Kidney (tissue), 14 donors: ENCODE results near the gene POLR2I. TPM values are rescaled to one million over a fixed set of nuclear protein-coding genes. Genes with fewer than 3 reads are reported as not detected.

ENCODE experiments used
- DNase-seq, 5 donors: peaks; one replicate each; pipeline ENCODE4 v3.0.0-alpha.2; 2013 to 2020
- FAIRE-seq: peaks from 2 replicates; lab custom pipeline; 2012; peaks lifted over from hg19 to GRCh38; lab: Jason Lieb, UNC
- H3K27ac ChIP-seq, 2 donors: one replicate each; pipeline ENCODE4 v1.7.0; 2013; ENCODE audit warnings: low read depth in 2 of 2, low read length in 2 of 2, inconsistent platforms in 1 of 2
- H3K27me3 ChIP-seq: one replicate; pipeline ENCODE4 v1.7.1; 2013; ENCODE audit warnings: low read length, inconsistent platforms; ENCODE audit not compliant: control insufficient read depth, insufficient read depth
- H3K36me3 ChIP-seq, 3 donors: one replicate each; pipeline versions ENCODE4 v1.7.0 to v1.7.1; 2013; ENCODE audit warnings: low read length in 3 of 3, control low read depth in 1 of 3, inconsistent platforms in 1 of 3; ENCODE audit not compliant: insufficient read depth in 3 of 3, control insufficient read depth in 2 of 3
- H3K4me1 ChIP-seq, 3 donors: one replicate each; pipeline versions ENCODE4 v1.7.0 to v1.7.1; 2013; ENCODE audit warnings: low read length in 3 of 3, inconsistent platforms in 1 of 3, low read depth in 1 of 3; ENCODE audit not compliant: control insufficient read depth in 2 of 3, insufficient read depth in 2 of 3
- H3K4me3 ChIP-seq, 3 donors: one replicate each; pipeline versions ENCODE4 v1.7.0 to v1.8.1; 2013; ENCODE audit warnings: low read length in 3 of 3, control low read depth in 1 of 3, inconsistent platforms in 1 of 3
- H3K9ac ChIP-seq, 3 donors: one replicate each; pipeline versions ENCODE4 v1.7.0 to v1.7.1; 2013; ENCODE audit warnings: low read length in 3 of 3, control low read depth in 1 of 3, inconsistent platforms in 1 of 3
- H3K9me3 ChIP-seq, 3 donors: one replicate each; pipeline versions ENCODE4 v1.7.0 to v1.7.1; 2013; ENCODE audit warnings: low read length in 3 of 3, control low read depth in 1 of 3, inconsistent platforms in 1 of 3; ENCODE audit not compliant: control insufficient read depth in 2 of 3, insufficient read depth in 1 of 3
- intact Hi-C: fragments of 100-400 bp; cut with DNase I; formaldehyde crosslinking; loops from one replicate; pipeline ENCODE4 v1.11.1; 2022
- polyA plus RNA-seq: library from polyadenylated mRNA; stranded (reverse); fragments of 350-450 nt; fragmentation: Illumina TruSeq; extraction: RNeasy Lipid Tissue Mini Kit (QIAGEN cat#74804); gene quantifications from one replicate; pipeline ENCODE4 v1.2.3, GENCODE V29; 2014; ENCODE audit warnings: low read depth, low replicate concordance; ENCODE audit not compliant: insufficient read depth
- total RNA-seq: library from RNA; stranded (reverse); fragmentation: NEBNext Ultra II Directional; extraction: Animal tissue kit (Norgen Biotek cat#: 25700); gene quantifications from one replicate; pipeline ENCODE4 v1.2.1, GENCODE V29; 2021
- TF ChIP-seq, protein P1 (sequence below): IDR thresholded peaks from 3 replicates; pipeline ENCODE4 v1.5.1; 2012; ENCODE audit warnings: mild to moderate bottlenecking, moderate library complexity, borderline replicate concordance; ENCODE audit not compliant: insufficient read depth; ENCODE audit errors: extremely low read depth
- donor health status: control.
- donor health status: control.
- donor health status: control.
- donor health status: control.
- donor health status: control.
- donor health status: DM: yes; HTN: yes; CAD: no.
- donor health status: Normal renal cell carcinoma (clear cell type).

The POLR2I gene
- total and polyA plus RNA-seq, 2 donors from 2014 or later, result 59.9 to 119 TPM

DNA sequence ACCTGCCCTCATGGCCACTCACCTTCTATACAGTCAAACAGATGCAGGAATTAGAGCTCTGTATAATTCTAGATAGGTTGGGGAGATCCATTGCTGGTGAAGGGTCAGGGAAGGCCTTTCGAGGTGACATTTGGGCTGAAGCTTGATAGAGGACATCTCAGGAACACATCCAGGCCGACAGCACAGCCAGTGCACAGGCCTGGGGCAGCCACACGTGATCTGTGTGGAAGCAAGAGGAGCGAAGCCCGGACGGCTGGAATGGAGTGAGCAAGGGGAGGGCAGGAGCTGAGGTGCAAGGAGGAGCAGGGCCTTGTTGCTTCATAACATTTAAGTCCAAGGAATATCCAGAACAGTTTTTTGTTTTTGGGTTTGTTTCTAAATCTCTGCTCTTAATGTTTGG lies 8.2 kb downstream of the POLR2I start:
- H3K27ac ChIP-seq, result no peak overlapping the region
- no peaks in the 10 kb centered on the region for H3K27me3 ChIP-seq
- H3K4me3 ChIP-seq, result no peak overlapping the region
- TF ChIP-seq, protein P1, sequence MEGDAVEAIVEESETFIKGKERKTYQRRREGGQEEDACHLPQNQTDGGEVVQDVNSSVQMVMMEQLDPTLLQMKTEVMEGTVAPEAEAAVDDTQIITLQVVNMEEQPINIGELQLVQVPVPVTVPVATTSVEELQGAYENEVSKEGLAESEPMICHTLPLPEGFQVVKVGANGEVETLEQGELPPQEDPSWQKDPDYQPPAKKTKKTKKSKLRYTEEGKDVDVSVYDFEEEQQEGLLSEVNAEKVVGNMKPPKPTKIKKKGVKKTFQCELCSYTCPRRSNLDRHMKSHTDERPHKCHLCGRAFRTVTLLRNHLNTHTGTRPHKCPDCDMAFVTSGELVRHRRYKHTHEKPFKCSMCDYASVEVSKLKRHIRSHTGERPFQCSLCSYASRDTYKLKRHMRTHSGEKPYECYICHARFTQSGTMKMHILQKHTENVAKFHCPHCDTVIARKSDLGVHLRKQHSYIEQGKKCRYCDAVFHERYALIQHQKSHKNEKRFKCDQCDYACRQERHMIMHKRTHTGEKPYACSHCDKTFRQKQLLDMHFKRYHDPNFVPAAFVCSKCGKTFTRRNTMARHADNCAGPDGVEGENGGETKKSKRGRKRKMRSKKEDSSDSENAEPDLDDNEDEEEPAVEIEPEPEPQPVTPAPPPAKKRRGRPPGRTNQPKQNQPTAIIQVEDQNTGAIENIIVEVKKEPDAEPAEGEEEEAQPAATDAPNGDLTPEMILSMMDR, result no peak
- H3K36me3 ChIP-seq, result peaks cover 0 to 6% (median 0%) of the 10 kb centered on the region in 3 donors
- intact Hi-C loops, result no loop called here
- H3K9me3 ChIP-seq, result no peaks in the 10 kb centered on the region
- DNase-seq (no peak), FAIRE-seq (no peak)
- H3K4me1 ChIP-seq, result no peaks in the 10 kb centered on the region
- no peak overlapping the region for H3K9ac ChIP-seq

DNA sequence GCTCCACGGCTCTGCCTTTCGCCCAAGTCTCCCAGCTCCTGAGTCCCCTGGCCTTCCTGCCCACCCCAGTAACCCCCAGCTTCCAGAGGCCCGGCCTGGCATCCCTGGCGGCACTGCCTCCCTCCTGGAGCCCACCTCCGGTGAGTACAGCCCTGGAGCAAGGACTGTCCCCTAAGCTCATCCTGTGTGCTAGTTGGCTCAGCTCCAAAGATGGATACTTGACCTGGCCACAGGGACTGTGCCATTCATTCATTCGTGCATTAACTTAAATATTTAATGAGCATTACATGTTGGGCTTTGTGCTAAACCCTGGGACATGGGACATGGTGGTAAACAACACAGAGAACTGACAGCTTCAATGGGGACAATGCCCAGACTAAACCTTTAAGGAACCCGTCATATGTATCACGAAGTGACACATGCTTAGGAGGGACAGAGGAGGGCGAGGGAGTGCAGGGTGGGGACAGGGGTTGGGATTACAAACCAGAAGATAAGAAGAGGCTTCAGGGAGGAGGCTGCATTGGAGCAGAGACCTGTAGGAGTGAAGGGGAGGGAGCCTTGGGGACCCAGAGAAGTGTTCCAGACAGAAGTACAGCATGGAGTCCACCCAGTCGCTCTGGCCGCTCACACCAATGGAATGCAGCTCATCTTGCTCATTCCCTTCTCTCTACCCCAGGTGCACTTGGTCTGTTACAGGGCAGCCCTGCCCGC lies 10.7 kb downstream of the POLR2I start:
- Histone ChIP-seq H3K4me1 (no peaks in the 10 kb centered on the region), H3K36me3 (peaks cover 0 to 5% (median 0%) of the 10 kb centered on the region in 3 donors), H3K4me3 (no peak overlapping the region), H3K9me3 (no peaks in the 10 kb centered on the region), H3K27ac (no peak overlapping the region), H3K27me3 (no peaks in the 10 kb centered on the region), H3K9ac (no peak overlapping the region)
- intact Hi-C loops, result no loop called here
- DNase-seq (no peak), FAIRE-seq (no peak)
- TF ChIP-seq, protein P1, result no peak

DNA sequence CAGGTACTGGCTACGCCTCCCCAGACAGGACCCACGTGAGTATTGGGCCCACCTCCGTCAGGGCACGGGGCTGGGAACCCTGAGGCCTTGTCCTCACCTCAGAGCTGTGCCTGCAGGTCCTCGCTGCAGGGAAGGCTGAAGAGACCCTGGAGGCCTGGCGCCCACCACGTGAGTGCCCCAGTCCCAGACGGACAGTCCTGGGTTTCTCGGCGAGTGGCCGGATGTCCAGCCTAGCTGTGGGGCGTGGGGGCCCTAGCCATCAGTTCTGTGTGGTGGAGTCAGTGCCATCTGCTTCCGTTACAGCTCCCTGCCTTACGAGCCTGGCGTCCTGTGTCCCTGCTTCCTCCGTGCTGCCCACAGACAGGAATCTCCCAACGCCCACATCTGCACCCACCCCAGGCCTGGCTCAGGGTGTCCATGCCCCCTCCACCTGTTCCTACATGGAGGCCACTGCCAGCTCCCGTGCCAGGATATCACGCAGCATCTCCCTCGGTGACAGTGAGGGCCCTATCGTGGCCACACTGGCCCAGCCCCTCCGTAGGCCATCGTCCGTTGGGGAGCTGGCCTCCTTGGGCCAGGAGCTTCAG lies 11.5 kb downstream of the POLR2I start:
- no peak overlapping the region for H3K27ac ChIP-seq
- H3K27me3 ChIP-seq, result no peaks in the 10 kb centered on the region
- peaks cover 0 to 5% (median 0%) of the 10 kb centered on the region in 3 donors for H3K36me3 ChIP-seq
- FAIRE-seq, result no peak
- intact Hi-C loops, result no loop called here
- no peaks in the 10 kb centered on the region for H3K9me3 ChIP-seq
- H3K4me3 ChIP-seq, result no peak overlapping the region
- no peaks in the 10 kb centered on the region for H3K4me1 ChIP-seq
- no peak overlapping the region for H3K9ac ChIP-seq
- DNase-seq, result no peak
- TF ChIP-seq, protein P1, result no peak
